ENCODE results near the gene TMEM82. TPM values are rescaled to one million over a fixed set of nuclear protein-coding genes. Genes with fewer than 3 reads are reported as not detected.

The TMEM82 gene
- polyA plus RNA-seq, 1 of the 3 experiments (the other 2 are of a cell fraction): not detected

GRCh38 chr1:15764890-15765289 lies 22.6 kb downstream of the TMEM82 start (continued):
- TF ChIP-seq, protein P1, sequence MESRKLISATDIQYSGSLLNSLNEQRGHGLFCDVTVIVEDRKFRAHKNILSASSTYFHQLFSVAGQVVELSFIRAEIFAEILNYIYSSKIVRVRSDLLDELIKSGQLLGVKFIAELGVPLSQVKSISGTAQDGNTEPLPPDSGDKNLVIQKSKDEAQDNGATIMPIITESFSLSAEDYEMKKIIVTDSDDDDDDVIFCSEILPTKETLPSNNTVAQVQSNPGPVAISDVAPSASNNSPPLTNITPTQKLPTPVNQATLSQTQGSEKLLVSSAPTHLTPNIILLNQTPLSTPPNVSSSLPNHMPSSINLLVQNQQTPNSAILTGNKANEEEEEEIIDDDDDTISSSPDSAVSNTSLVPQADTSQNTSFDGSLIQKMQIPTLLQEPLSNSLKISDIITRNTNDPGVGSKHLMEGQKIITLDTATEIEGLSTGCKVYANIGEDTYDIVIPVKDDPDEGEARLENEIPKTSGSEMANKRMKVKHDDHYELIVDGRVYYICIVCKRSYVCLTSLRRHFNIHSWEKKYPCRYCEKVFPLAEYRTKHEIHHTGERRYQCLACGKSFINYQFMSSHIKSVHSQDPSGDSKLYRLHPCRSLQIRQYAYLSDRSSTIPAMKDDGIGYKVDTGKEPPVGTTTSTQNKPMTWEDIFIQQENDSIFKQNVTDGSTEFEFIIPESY (IDR thresholded peaks at IDR 0.05; ENCODE audit: borderline replicate concordance, low read depth): no peak
- TF ChIP-seq MEF2A (IDR thresholded peaks at IDR 0.05; ENCODE audit: borderline replicate concordance, low read depth) (no peak), MAX (IDR thresholded peaks at IDR 0.05; ENCODE audit: low read depth) (no peak), YY1 (IDR thresholded peaks at IDR 0.05; ENCODE audit: low read depth) (no peak), RCOR1 (IDR thresholded peaks at IDR 0.05; ENCODE audit: low read length) (no peak), SIN3A (IDR thresholded peaks at IDR 0.05; ENCODE audit: borderline replicate concordance, low read depth, low read length) (no peak)

- 80% methylated on average over 14 of the region's 20 CpGs for WGBS (ENCODE audit: low lambda C conversion rate)
- Histone ChIP-seq H3K79me2 (ENCODE audit: insufficient read depth) (peaks cover 62% of the 10 kb centered on the region), H3K4me1 (ENCODE audit: control insufficient read depth in 1 of 2, insufficient read depth in 2 of 2, low read depth in 1 of 2, low read length in 1 of 2) (peaks cover 10 to 16% of the 10 kb centered on the region in 2 experiments; a peak in 3 of 4 replicates), H3K4me3 (ENCODE audit: low read depth in 2 of 2, low read length in 1 of 2) (no peak overlapping the region), H3K27me3 (ENCODE audit: insufficient read depth) (no peaks in the 10 kb centered on the region), H2AFZ (ENCODE audit: low read depth) (no peak overlapping the region), H3K4me2 (no peak overlapping the region), H3K9me3 (no peaks in the 10 kb centered on the region), H3F3A (replicated peaks; ENCODE audit: insufficient read depth) (peaks cover 18% of the 10 kb centered on the region), H3K9ac (no peak overlapping the region), H3K27ac (ENCODE audit: low read depth in 2 of 2, low read length in 1 of 2) (peak overlapping the region in 1 of 2 experiments; percentile 46; a peak in 2 of 4 replicates), H4K20me1 (ENCODE audit: insufficient read depth) (peaks cover 34% of the 10 kb centered on the region), H3K36me3 (replicated peaks in 1 of 2; ENCODE audit: control insufficient read depth in 1 of 2, insufficient read depth in 2 of 2, low read length in 1 of 2) (peaks cover 29% of the 10 kb centered on the region in 2 experiments), H3K9me2 (no peaks in the 10 kb centered on the region)
- ChIA-PET CTCF (interaction anchor here (0.6 to 4.5 kb wide), 4 partner anchors 24 to 243 kb away, joined by 3 to 17 read pairs (median 6); no protein-coding TSS in a partner anchor), POLR2A (interaction anchor here (0.6 kb wide), 1 partner anchor 34 kb away, joined by 5 read pairs; no protein-coding TSS in a partner anchor)
- DNase-seq: no peak
- TF ChIP-seq, protein P2, sequence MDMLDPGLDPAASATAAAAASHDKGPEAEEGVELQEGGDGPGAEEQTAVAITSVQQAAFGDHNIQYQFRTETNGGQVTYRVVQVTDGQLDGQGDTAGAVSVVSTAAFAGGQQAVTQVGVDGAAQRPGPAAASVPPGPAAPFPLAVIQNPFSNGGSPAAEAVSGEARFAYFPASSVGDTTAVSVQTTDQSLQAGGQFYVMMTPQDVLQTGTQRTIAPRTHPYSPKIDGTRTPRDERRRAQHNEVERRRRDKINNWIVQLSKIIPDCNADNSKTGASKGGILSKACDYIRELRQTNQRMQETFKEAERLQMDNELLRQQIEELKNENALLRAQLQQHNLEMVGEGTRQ (IDR thresholded peaks at IDR 0.05; ENCODE audit: borderline replicate concordance, low read depth, low read length): no peak
- TF ChIP-seq, protein P3, sequence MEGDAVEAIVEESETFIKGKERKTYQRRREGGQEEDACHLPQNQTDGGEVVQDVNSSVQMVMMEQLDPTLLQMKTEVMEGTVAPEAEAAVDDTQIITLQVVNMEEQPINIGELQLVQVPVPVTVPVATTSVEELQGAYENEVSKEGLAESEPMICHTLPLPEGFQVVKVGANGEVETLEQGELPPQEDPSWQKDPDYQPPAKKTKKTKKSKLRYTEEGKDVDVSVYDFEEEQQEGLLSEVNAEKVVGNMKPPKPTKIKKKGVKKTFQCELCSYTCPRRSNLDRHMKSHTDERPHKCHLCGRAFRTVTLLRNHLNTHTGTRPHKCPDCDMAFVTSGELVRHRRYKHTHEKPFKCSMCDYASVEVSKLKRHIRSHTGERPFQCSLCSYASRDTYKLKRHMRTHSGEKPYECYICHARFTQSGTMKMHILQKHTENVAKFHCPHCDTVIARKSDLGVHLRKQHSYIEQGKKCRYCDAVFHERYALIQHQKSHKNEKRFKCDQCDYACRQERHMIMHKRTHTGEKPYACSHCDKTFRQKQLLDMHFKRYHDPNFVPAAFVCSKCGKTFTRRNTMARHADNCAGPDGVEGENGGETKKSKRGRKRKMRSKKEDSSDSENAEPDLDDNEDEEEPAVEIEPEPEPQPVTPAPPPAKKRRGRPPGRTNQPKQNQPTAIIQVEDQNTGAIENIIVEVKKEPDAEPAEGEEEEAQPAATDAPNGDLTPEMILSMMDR (IDR thresholded peaks at IDR 0.05): no peak
- TF ChIP-seq, protein P1 (IDR thresholded peaks at IDR 0.05; ENCODE audit: borderline replicate concordance, low read depth): no peak
Observed at GRCh38 chr1:15765495-15766194, 23.3 kb downstream of the TMEM82 start.

Measured in SK-N-SH (cell line).